KOPT-K1 (cell line): ENCODE results near the gene BCAR3.
"Not testable (repeated sequence)": the region's sequence is repeated elsewhere in the genome, so short reads cannot be mapped to it uniquely, and the experiment has no call there.

Experiments
- H3K27ac ChIP-seq: fragments of 200-600 bp; sonication (generic); 2 replicates; pipeline ENCODE4 v1.5.1; 2016; ENCODE audit warnings: antibody characterized with exemption, mild to moderate bottlenecking, low read depth, low read length; ENCODE audit not compliant: poor library complexity, severe bottlenecking
- H3K36me3 ChIP-seq: fragments of 200-600 bp; sonication (generic); 2 replicates; pipeline ENCODE4 v1.5.1; 2017; ENCODE audit warnings: antibody characterized with exemption, mild to moderate bottlenecking, low read length, moderate library complexity; ENCODE audit not compliant: insufficient read depth
- H3K9me3 ChIP-seq: fragments of 200-600 bp; sonication (generic); 2 replicates; pipeline ENCODE4 v1.5.1; 2017; ENCODE audit warnings: antibody characterized with exemption, low read length, mild to moderate bottlenecking; ENCODE audit not compliant: insufficient read depth, poor library complexity, severe bottlenecking

The BCAR3 gene

DNA sequence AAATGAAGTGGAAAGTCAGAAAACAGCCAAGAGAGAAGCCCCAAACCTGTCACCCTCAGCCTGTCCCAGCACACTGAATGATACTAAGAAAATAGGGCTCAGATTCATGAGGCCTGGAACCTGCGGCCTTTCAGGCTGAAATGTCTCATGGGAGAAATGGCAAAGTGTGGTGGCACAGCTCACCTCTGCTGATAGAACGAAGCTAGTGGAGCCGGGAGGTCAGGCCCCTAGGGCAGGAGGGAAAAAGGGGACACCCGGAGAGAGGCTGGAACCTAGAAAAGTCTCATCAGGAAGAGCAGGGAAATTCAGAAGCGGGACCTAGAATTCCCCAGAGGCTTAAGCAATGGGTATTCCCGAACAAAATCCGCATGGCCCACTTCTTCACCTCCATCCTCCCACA lies 107.1 kb downstream of the BCAR3 start:
- Histone ChIP-seq H3K36me3 (no peaks in the 10 kb centered on the region), H3K9me3 (no peaks in the 10 kb centered on the region), H3K27ac (no peak overlapping the region)

- H3K36me3 ChIP-seq, result no peaks in the 10 kb centered on the region
These were observed 107.6 kb downstream of the BCAR3 start for GRCh38 chr1:93573940-93574469.

GRCh38 chr1:93571623-93572310 lies 109.9 kb downstream of the BCAR3 start:
- H3K9me3 ChIP-seq, result no peaks in the 10 kb centered on the region
- no peaks in the 10 kb centered on the region for H3K36me3 ChIP-seq
- H3K27ac ChIP-seq, result no peak overlapping the region

More at GRCh38 chr1:93573940-93574469, 107.6 kb downstream of the BCAR3 start:
- Histone ChIP-seq H3K9me3 (no peaks in the 10 kb centered on the region), H3K27ac (no peak overlapping the region)

GRCh38 chr1:93569489-93569888 lies 112.1 kb downstream of the BCAR3 start:
- H3K36me3 ChIP-seq, result no peaks in the 10 kb centered on the region
- no peak overlapping the region for H3K27ac ChIP-seq
- no peaks in the 10 kb centered on the region for H3K9me3 ChIP-seq

DNA sequence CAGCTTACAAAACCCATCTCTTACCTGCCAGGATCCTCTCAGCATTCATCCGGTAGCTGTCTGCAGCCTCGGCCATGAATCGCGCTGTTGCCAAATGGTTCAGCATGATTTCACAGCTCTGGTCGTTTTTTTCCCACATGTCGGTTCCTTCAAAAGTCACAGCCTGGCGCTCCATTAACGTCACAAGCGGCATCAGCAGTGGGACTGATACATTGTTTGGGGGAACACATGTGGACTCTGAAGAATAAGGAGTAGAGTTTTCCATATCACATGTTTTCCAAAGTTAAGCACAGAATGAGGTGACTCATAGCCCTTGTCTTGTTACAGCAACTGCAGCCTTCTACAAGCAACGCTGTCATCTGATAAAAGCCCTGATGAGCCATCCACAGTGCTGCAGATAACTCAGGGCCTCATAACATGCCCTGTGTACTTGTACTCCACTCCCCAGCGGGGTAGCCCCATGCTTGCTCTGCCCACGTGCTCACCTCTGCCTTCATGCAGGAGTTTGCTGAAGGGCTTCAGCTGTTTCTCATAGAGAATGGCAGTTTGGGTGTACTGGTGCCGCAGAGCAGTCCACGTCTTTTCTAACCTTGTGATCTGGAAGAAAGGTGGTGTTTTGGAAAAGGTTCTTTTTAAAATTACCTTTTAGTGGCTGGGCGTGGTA lies 114.2 kb downstream of the BCAR3 start:
- no peaks in the 10 kb centered on the region for H3K36me3 ChIP-seq
- no peaks in the 10 kb centered on the region for H3K9me3 ChIP-seq
- no peak overlapping the region for H3K27ac ChIP-seq

DNA sequence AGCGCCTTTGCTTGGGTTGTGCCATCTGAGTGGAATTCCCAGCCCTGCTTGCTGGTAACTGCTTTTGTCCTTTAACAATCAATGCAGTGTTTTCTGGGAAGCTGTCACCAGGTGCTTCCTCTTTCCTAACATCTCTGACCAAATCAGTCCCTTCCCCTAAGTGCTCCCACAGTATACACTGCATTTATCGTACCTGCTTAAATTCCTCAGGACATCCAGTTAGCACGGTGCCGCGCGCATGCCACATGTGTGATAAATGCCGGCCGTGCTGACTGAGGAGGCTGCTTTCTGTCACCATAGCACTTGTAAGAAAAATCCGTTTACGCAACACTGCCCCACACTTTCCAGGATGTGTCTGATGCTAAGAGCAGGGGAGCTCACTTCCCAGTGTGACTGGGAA lies 115.4 kb downstream of the BCAR3 start:
- H3K27ac ChIP-seq, result no peak overlapping the region
- no peaks in the 10 kb centered on the region for H3K9me3 ChIP-seq
- H3K36me3 ChIP-seq, result no peaks in the 10 kb centered on the region

GRCh38 chr1:93565496-93566206 lies 116.0 kb downstream of the BCAR3 start:
- no peaks in the 10 kb centered on the region for H3K36me3 ChIP-seq
- H3K27ac ChIP-seq, result no peak overlapping the region
- no peaks in the 10 kb centered on the region for H3K9me3 ChIP-seq

DNA sequence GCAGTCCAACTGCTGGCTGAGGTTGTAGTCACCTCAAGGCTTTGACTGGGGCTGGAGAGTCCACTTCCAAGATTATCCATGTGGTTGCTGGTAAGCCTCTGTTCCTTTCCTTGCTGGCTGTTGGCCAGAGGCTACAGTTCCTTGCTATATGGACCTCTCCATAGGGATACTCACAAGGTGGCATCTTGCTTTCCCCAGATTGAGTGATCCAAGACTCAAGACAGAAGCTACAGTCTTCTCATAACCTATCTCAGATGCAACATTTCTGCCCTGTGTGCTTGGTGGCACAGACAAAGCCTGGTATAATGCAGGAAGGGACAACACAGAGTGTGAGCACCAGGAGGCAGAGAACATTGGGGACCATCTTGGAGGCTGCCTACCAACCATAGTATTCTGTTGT lies 121.9 kb downstream of the BCAR3 start:
- Histone ChIP-seq H3K9me3 (no peaks in the 10 kb centered on the region), H3K27ac (no peak overlapping the region), H3K36me3 (no peaks in the 10 kb centered on the region)

- H3K36me3 ChIP-seq, result no peaks in the 10 kb centered on the region
- no peak overlapping the region for H3K27ac ChIP-seq
- no peaks in the 10 kb centered on the region for H3K9me3 ChIP-seq
These were observed 122.6 kb downstream of the BCAR3 start for GRCh38 chr1:93559045-93559444.

GRCh38 chr1:93556291-93556690 lies 125.3 kb downstream of the BCAR3 start:
- peak overlapping the region; percentile 64 for H3K27ac ChIP-seq
- H3K36me3 ChIP-seq, result no peaks in the 10 kb centered on the region
- H3K9me3 ChIP-seq, result no peaks in the 10 kb centered on the region

DNA sequence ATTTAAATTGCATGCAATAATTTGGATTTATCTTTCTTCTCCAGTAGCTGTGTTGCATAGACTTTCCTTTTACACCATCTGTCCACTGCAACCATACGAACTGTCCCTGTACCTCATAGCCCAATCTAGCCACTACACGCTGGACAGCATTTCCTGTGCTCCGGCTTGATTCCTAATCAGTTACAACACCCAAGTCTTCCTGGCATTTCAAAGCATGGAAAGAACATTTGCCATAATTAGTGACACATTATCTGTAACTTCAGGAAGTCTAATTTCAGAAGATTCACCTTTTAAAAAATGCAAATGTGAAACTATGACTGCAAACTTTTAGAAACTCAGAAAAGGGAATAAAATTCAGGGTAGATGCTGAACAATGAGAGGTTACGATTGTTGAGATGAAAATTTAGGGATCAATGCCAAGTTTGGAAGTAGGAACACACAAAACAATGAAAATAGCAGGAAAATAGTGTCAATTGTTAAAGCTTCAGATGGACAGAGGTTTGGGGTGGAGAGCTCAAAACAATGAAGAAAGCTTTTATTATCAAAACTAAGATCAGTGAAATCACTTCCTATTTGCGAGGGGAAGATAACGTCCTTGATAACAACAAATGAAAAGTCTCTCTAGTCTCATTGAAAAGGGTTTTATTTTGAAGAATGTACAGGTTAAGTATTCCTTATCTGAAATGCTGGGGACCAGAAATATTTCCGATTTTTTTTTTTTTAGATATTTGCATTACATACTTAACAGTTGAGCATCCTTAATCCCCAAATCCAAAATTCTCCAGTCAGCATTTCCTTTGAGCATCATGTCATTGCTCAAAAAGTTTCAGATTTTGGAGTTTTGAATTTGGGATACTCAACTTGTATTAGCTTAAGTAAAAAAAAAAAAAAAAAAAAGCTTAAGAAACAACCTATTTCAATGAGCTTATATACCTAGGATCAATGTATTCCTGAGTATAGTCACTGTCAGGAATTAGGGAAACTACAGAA lies 126.5 kb downstream of the BCAR3 start:
- Histone ChIP-seq H3K9me3 (no peaks in the 10 kb centered on the region), H3K27ac (peak overlapping the region; percentile 64), H3K36me3 (peaks cover 11% of the 10 kb centered on the region)

GRCh38 chr1:93553886-93554490 lies 127.6 kb downstream of the BCAR3 start:
- Histone ChIP-seq H3K27ac (peak overlapping the region; percentile 64), H3K36me3 (peaks cover 18% of the 10 kb centered on the region)
- H3K9me3 ChIP-seq, result not testable (repeated sequence)

GRCh38 chr1:93552741-93553455 lies 128.7 kb downstream of the BCAR3 start:
- H3K36me3 ChIP-seq, result peaks cover 18% of the 10 kb centered on the region
- peak overlapping the region; percentile 31 for H3K27ac ChIP-seq
- H3K9me3 ChIP-seq, result no peaks in the 10 kb centered on the region

DNA sequence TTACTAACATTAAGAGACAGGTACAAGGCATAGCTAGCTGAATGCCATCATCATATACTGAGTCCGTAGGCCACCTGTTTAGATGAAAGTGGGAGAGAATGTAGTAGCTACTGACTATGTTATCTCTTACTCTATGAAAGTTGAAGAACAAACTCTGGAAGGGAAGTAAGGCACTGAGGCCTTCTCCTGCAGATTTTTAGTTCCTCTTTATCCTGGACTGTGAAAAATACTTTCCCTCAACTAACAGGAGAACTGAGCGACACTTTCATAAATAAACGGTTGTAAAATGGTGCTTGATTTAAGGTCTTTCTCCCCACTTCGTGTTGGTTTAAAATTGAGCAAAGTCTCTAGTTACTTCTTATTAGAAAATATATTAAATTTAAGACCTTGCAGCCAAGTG lies 131.8 kb downstream of the BCAR3 start:
- Histone ChIP-seq H3K27ac (no peak overlapping the region), H3K9me3 (no peaks in the 10 kb centered on the region), H3K36me3 (peaks cover 22% of the 10 kb centered on the region)
